HG02759 (cell line): Measurements from ENCODE around the gene ANKMY1.

Experiments
- ATAC-seq: cut with Tn5 transposase; IDR thresholded peaks from one replicate; pipeline ENCODE4 v1.9.1; 2021; ENCODE audit warnings: mild to moderate bottlenecking, moderate library complexity; ENCODE audit not compliant: unreplicated experiment

ANKMY1 gene

DNA sequence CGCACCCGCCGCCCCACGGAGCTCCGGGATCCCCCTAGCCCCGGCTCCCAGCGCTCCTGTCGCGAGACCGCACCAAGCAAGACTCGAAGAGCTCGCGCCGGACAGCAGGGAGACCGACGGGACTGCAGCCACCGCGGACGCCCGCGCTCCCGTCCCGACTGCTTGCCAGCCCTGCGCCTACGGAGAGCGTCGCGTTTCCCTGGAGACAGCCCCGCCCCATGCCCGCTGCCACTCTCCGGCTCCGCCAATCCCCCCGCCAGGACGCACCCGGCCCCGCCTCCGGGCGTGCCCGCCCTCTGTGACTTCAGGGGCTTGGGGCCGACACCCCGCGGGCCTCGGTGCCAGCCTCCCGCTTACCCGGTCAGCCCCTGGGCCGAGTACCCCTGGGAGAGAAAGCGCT is at the start of gene ANKMY1:
Gene ANKMY1 (minus strand): TSS at position 181 of the 400 bp plus-strand sequence. CDS start 653 bp downstream, outside the sequence.
- no peak for ATAC-seq

DNA sequence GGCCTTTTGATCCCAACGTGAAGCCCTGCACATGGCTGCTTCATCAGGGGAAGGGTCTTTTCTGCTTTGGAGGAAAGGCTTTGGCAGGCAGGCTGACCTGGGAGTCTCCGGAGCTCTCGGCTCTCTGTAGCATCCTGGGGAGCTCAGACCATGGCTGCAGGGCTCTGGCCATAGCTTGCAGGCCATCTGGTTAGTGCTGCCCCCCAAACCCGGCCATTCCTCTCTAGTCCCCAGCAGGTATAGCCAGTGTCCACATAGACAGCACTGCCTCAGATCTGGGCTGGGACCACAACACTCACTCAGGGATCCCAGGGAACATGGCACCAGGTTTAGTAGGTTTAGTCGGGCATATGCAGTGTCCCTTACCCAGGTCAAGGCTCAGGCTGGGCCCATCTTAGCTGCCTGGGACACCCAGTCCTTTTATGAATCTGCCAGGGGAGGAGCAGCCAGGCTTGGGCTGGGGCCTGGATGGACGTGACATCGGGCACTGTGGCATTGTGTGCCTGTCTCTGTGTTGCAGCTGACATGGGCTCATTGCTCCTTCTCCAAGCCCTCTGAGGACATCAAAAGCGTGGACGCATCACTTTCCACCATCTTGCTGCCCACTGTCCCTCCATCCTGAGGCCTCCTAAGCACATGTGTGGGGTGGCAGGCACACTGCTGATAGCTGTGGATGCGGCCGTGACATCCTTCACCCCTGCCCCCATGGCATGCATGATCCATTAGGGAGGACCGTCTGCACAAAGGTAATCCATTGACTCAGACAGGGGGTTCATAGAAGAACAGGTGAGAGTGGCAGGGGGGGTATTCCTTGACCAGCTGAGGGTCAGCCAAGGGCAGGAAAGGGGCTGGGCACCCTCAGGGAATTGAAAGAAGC is 48.3 kb upstream of the ANKMY1 start:
- no peak for ATAC-seq

DNA sequence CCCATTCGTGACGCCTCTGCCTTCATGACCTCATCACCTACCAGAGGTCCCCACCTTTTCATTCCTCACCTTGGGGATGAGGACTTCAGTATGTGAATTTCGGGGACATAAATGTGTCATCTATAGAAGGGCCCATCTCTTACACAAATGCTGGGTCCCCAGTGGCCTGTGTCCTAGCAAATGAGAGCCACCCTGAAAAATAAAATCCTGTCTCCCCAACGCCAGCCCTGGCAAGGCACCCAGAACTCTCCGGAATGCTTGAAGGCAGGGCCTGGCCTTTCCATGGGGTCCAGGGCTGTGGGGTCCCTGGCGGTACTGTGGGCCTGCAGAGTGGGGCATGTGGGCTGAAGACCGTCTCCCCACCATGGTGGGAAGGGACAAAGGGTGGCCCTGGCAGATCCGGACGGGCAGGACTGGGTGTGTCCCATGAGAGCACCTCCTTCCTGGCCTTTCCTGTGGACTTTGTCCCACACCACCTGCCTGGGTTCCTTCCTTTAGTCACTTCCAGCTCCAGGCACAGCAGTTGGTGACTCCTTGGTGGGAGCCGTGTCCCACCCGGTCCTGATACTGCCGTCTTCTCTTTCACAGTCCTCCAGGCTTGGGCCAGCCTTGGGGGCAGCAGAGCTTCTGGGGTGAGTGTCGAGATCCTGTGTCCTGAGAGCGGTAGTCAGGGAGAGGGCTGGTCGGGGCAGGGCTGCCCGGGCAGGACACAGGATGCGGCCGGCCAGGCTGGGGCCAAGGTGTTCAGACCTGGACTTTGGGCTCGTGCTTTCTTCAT is 47.3 kb upstream of the ANKMY1 start:
- ATAC-seq, result no peak

DNA sequence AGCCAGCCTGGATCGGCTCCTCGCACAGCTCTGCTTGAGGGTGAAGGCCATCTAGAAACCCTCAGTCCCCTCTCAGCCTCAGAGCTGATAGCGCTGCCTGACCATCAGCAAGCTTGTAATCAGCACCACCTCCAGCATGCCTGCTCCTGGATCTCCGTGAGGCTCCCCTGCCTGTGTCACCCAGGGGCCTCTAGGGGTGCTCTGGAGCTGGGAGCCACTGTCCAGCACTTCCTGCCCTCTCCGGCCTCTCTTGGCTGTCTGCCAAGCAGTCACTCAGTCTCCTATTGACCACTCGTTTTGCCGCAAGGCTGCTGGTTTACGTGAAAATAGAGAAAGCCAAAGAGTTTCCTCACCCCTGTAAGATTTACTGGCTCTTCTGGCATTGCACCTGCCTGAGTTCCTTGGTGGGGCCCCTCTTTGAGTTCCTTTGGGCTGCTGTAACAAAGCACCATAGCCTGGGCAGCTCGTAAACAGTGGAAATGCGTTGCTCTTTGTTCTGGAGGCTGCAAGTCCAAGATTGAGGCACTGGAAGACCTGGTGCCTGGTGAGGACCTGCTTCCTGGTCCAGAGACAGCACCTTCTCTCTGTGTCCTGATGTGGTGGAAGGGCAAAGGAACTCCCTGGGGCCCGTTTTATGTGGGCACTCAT is 46.6 kb upstream of the ANKMY1 start:
- ATAC-seq, result no peak

DNA sequence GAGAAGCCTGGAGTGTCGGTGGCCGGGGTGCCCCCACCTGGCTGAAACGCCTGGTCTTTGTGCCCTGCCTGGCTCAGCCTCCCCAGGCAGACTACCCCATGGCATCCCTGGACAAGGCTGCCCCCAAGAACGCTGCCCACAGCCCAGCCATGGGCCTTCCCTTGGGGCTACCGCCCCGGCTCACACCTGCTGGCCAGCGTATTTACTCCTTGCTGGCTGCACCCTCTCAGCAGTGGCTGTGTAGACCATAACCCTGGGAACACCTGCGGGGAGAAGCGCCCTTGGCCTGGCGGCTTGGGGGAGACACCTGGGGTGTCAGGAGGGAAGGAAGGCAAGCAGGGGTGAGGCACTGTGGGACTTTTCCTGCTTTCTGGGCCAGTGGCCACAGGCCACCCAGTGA is 46.1 kb upstream of the ANKMY1 start:
- no peak for ATAC-seq

GRCh38 chr2:240603081-240603835 is 45.5 kb upstream of the ANKMY1 start:
- no peak for ATAC-seq

DNA sequence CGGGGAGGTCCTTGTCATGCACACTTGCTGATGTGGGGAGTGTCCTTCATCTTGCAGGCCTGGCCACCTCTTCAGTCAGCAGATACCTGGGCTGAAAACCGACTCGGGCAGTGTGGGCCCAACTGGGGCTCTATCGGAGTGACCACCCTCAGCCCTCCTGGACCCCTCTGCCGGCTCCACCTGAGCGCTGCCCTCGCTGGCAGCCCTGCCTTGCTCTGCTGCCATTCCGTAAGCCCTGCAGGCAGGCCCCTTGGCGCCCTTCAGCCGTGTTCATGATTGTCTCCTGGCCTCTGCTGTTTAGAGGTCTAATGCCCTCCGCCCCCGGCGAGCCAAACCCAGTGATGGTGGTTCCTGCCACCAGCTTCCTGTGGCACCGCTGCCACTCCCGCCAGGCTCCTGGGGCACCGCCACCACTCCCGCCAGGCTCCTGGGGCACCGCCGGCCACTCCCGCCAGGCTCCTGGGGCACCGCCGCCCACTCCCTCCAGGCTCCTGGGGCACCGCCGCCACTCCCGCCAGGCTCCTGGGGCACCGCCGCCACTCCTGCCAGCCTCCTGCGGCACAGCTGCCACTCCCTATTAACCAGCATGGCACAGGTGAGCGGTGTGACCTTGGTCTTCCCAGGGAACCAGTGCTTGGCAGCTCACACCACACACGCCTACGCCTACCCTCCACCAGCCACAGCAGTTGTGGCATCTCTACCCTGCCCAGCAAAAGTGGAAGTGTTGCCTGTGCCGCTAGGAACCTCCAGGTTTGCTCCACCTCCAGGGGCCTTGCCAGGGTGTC is 44.7 kb upstream of the ANKMY1 start:
- ATAC-seq, result no peak

GRCh38 chr2:240601831-240602160 is 44.0 kb upstream of the ANKMY1 start:
- no peak for ATAC-seq

GRCh38 chr2:240601061-240601830 is 43.5 kb upstream of the ANKMY1 start:
- no peak for ATAC-seq

DNA sequence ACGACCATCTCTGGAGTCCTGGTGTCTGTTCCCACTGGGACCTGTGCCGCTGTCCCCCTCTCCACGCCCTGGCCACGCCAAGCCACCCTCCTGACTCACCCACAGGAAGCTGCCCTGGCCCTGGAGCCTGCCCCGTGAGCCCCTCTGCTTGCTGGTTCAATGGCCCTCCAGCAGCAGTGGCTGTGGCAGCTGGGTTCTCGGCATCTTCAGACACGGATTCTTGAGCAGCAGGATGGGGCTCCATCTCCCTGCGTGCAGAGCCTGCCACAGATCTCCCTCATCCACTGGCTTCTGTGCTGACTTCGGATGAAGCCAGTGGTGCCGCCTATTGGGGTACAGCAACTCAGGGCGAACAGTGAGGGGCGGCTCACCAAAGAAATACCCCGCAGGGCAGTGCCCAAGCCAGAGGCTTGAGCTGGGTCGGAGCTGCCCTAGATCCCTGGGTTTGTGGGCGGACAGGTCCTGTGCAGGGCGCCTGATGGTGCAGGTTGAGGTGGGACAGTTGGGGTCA is 42.7 kb upstream of the ANKMY1 start:
- ATAC-seq, result no peak

GRCh38 chr2:240599141-240599583 is 41.4 kb upstream of the ANKMY1 start:
- no peak for ATAC-seq

DNA sequence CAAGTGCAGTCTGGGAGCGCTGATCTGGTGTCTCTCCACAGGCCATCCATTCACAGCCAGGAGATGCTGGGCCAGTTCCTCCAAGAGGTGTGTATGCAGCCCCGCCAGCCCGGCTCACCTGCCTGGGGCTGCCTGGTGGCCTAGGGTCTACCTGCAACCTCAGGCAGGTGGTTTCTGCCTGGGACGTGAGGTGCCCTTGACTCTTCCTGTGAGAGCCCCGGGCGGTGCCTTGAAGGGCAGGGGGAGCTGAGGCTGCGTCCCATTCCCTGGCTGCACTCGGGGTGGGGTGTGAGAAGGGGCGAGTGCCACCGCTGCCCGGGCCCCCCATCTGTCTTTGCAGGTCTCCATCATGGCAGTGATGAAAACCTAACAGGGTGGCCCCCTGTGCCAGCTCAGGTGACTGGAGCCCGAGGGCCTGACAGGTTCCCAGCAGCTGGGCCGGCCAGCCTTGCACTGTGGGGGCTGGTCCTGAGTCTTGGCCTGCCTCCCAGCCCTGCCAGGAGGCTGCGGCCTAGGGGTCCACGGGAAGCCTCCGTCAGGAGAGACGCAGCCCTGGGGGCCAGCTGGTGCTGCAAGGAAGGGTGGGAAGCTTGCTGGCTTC is 40.6 kb upstream of the ANKMY1 start:
- ATAC-seq, result no peak

DNA sequence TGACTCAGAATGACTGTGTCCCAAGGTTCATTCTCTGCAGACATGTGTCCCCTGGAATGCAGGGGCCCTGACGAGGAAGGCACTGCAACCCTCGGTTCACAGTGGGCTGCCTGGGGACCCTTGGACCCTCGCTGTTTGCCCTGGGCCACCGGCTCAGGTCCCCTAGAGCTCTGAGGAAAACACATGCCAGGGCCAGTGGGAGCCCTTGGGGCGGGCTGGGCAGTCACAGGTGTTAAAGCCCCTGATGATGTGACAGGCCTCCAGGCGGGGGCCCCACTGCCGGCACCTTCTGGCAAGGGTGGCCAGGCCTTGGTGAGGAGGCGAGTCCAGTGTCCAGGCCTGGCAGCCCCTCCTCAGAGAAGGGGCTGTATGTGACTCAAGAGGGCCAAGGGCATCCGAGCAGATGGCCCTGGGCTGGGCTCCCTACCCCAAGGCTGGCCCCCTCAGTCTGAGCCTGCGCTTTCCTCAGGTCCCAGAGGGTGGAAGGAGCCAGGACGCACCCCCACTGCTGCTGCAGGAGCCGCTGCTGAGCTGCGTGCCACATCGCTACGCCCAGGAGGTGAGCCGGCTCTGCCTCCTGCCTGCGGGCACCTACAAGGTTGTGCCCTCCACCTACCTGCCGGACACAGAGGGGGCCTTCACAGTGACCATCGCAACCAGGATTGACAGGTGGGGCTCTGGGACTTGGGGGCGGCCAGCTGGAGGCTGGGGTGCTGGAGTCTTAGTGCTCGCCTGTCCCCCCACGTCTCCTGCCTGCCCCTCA is 39.8 kb upstream of the ANKMY1 start:
- ATAC-seq, result no peak

GRCh38 chr2:240597054-240597418 is 39.2 kb upstream of the ANKMY1 start:
- no peak for ATAC-seq

DNA sequence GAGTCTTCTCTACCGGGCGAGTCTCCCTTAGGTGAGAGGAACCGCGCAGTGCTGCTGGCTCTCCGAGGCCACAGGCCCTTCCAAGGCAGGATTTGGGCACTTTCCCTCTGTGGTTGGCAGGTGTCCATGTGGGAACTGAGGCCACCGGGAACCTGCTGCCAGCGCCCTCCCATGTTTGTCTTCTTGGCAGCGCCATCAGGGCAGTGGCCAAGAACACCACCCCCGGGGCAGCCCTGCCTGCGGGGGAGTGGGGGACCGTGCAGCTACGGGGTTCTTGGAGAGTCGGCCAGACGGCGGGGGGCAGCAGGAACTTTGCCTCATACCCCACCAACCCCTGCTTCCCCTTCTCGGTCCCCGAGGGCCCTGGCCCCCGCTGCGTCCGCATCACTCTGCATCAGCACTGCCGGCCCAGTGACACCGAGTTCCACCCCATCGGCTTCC is 38.7 kb upstream of the ANKMY1 start:
- ATAC-seq, result no peak

DNA sequence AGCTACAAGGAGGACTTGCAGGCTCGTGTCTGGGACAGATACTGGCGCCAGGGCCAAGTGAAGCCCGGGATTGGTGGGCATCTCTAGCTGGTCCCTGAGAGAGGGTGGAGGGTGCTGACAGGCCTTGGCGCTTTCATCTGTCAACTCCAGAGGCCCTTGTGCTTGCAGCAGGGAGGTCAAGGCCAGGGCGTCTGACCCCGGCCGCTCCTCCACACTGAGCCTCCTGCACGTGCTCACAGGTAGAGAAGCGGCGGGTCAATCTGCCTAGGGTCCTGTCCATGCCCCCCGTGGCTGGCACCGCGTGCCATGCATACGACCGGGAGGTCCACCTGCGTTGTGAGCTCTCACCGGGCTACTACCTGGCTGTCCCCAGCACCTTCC is 38.3 kb upstream of the ANKMY1 start:
- ATAC-seq, result no peak

DNA sequence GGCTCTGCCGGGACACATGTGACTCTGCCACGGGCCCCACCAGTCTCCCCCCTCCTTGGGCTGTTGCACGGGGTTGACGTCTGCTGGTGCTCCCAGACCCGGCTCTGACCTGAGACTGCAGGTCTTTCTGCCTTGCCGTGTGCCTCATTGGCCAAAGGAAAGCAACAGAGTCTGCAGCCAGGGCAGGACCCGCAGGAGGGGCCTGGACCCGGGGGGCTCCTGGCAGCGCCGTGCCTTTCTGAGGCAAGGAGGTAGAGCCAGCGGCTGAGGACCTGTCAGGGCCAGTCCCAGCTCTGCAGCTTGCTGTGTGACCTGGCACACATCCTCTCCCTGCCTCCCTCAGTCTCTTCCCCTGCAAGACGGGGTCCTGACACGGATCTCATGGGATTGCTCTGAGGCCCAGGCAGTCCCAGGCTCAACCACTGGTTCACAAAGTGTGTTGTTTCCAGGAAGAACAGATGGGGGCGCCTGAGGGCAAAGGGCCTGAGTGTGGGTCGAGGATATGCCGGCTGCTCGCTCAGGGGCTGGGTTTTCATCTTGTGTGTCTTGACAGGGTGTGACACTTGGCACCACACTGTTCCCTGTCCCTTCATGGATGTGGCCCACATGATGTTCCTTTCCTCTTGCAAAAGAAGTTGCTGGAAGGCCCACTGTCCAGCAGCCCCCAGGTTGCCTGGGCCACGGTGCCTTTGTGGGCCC is 37.7 kb upstream of the ANKMY1 start:
- ATAC-seq, result no peak
